ENCODE results near the gene AEBP2. TPM values are rescaled to one million over a fixed set of nuclear protein-coding genes. Genes with fewer than 3 reads are reported as not detected.

Gene AEBP2
- total and polyA plus RNA-seq, 2 of the 13 experiments (the other 11 are each of a cell fraction or from before 2014, with no cell fraction given) = 9.2 to 17.9 TPM

- FAIRE-seq = no peak
- no peak overlapping the region for H3K27ac ChIP-seq (ENCODE audit: extremely low read length, insufficient read depth, low read length)
- H3K79me2 ChIP-seq (ENCODE audit: insufficient read depth, low read length) = peaks cover 17% of the 10 kb centered on the region
- no peak overlapping the region for H3K9ac ChIP-seq (ENCODE audit: insufficient read depth, low read depth, low read length)
- ATAC-seq = no peak
- no TSS peak for BruUV-seq (replicated peaks)
- no peaks in the 10 kb centered on the region for H3K9me3 ChIP-seq (ENCODE audit: low read length)
- H3K4me1 ChIP-seq (ENCODE audit: insufficient read depth, low read length) = no peaks in the 10 kb centered on the region
- H3K4me3 ChIP-seq (replicated peaks in 1 of 3; ENCODE audit: insufficient read depth in 1 of 3, low read depth in 2 of 3, low read length in 3 of 3) = no peak overlapping the region
- intact Hi-C loops (cut with micrococcal nuclease; ENCODE audit: unreplicated experiment) (no loop called here), in situ Hi-C loops (cut with HindIII; ENCODE audit: extremely low pct_ligation_motif_present, low pct_unique_long_range_greater_than_20kb) (no loop called here)
- no peaks in the 10 kb centered on the region for H3K27me3 ChIP-seq (ENCODE audit: control insufficient read depth in 1 of 2, insufficient read depth in 2 of 2, low read length in 2 of 2)
- TF ChIP-seq PAF1 (CRISPR knock-in tag; IDR thresholded peaks at IDR 0.05) = no peak
- no peak for TF ChIP-seq MIER3 (CRISPR knock-in tag; IDR thresholded peaks at IDR 0.05; ENCODE audit: borderline replicate concordance)
- TF ChIP-seq EHMT2 (IDR thresholded peaks at IDR 0.05; ENCODE audit: borderline replicate concordance, low read depth, low read length) = no peak
- no peak for TF ChIP-seq ZMYM2 (CRISPR knock-in tag; IDR thresholded peaks at IDR 0.05)
- no peak for TF ChIP-seq ZFX (CRISPR knock-in tag; IDR thresholded peaks at IDR 0.05; ENCODE audit: low read depth)
- TF ChIP-seq ZNF879 (CRISPR knock-in tag; IDR thresholded peaks at IDR 0.05) = no peak
- no peak for TF ChIP-seq ZFP90 (CRISPR knock-in tag; IDR thresholded peaks at IDR 0.05; ENCODE audit: borderline replicate concordance)
- TF ChIP-seq ZNF574 (CRISPR knock-in tag; IDR thresholded peaks at IDR 0.05) = no peak
- no peak for TF ChIP-seq PHF20 (CRISPR knock-in tag; IDR thresholded peaks at IDR 0.05)
- TF ChIP-seq, protein P1, sequence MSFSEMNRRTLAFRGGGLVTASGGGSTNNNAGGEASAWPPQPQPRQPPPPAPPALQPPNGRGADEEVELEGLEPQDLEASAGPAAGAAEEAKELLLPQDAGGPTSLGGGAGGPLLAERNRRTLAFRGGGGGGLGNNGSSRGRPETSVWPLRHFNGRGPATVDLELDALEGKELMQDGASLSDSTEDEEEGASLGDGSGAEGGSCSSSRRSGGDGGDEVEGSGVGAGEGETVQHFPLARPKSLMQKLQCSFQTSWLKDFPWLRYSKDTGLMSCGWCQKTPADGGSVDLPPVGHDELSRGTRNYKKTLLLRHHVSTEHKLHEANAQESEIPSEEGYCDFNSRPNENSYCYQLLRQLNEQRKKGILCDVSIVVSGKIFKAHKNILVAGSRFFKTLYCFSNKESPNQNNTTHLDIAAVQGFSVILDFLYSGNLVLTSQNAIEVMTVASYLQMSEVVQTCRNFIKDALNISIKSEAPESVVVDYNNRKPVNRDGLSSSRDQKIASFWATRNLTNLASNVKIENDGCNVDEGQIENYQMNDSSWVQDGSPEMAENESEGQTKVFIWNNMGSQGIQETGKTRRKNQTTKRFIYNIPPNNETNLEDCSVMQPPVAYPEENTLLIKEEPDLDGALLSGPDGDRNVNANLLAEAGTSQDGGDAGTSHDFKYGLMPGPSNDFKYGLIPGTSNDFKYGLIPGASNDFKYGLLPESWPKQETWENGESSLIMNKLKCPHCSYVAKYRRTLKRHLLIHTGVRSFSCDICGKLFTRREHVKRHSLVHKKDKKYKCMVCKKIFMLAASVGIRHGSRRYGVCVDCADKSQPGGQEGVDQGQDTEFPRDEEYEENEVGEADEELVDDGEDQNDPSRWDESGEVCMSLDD (CRISPR knock-in tag; IDR thresholded peaks at IDR 0.05; ENCODE audit: borderline replicate concordance) = no peak
- TF ChIP-seq, protein P2, sequence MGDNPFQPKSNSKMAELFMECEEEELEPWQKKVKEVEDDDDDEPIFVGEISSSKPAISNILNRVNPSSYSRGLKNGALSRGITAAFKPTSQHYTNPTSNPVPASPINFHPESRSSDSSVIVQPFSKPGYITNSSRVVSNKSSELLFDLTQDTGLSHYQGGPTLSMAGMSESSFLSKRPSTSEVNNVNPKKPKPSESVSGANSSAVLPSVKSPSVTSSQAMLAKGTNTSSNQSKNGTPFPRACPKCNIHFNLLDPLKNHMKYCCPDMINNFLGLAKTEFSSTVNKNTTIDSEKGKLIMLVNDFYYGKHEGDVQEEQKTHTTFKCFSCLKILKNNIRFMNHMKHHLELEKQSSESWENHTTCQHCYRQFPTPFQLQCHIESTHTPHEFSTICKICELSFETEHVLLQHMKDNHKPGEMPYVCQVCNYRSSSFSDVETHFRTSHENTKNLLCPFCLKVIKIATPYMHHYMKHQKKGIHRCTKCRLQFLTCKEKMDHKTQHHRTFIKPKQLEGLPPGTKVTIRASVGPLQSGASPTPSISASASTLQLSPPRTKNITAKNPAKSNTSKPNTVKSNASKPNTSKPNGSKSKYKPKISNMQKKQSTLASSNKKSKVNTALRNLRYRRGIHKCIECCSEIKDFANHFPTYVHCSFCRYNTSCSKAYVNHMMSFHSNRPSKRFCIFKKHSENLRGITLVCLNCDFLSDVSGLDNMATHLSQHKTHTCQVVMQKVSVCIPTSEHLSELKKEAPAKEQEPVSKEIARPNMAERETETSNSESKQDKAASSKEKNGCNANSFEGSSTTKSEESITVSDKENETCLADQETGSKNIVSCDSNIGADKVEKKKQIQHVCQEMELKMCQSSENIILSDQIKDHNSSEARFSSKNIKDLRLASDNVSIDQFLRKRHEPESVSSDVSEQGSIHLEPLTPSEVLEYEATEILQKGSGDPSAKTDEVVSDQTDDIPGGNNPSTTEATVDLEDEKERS (CRISPR knock-in tag; IDR thresholded peaks at IDR 0.05) = no peak
- TF ChIP-seq ADNP (CRISPR knock-in tag; IDR thresholded peaks at IDR 0.05) = no peak
- TF ChIP-seq FOXA3 (CRISPR knock-in tag; IDR thresholded peaks at IDR 0.05) = no peak
- TF ChIP-seq MTA1 (CRISPR knock-in tag; IDR thresholded peaks at IDR 0.05; ENCODE audit: borderline replicate concordance) = no peak
- TF ChIP-seq RELA (CRISPR knock-in tag; IDR thresholded peaks at IDR 0.05) = no peak
- no peak for TF ChIP-seq ARNTL (CRISPR knock-in tag; IDR thresholded peaks at IDR 0.05)
- no peak for TF ChIP-seq TEAD2 (CRISPR knock-in tag; IDR thresholded peaks at IDR 0.05)
- no peak overlapping the region for H2AFZ ChIP-seq (ENCODE audit: low read length)
- no peak for DNase-seq (ENCODE audit: low spot score)
- peaks cover 2% of the 10 kb centered on the region; the same call in 1 of the 2 replicates for H4K20me1 ChIP-seq (ENCODE audit: insufficient read depth, low read length)
- H3K4me2 ChIP-seq (ENCODE audit: low read depth, low read length) = no peak overlapping the region
- peaks cover 5 to 29% of the 10 kb centered on the region in 2 experiments for H3K36me3 ChIP-seq (replicated peaks in 1 of 2; ENCODE audit: control insufficient read depth in 1 of 2, insufficient read depth in 2 of 2, low read length in 2 of 2)
- ChIA-PET CTCF (ENCODE audit: low intra/inter-chr PET ratio, low total read pairs) (no interaction called here), POLR2A (no interaction called here)
These were observed 67.2 kb downstream of the AEBP2 start for GRCh38 chr12:19506497-19506896.
